ENCODE measurements around the gene MRPL36. TPM values are rescaled to one million over a fixed set of nuclear protein-coding genes. Genes with fewer than 3 reads are reported as not detected.

MRPL36 gene
- total and polyA plus RNA-seq, 9 of the 15 experiments (the other 6 are each of a cell fraction or from before 2014, with no cell fraction given), result 78.3 to 557 (median 124) TPM

- TF ChIP-seq TRIM25 (IDR thresholded peaks at IDR 0.05; ENCODE audit: borderline replicate concordance), result no peak
- TF ChIP-seq PPARD (CRISPR knock-in tag; IDR thresholded peaks at IDR 0.05), result no peak
- TF ChIP-seq ZNF280B (CRISPR knock-in tag; IDR thresholded peaks at IDR 0.05), result no peak
- TF ChIP-seq MCM2 (IDR thresholded peaks at IDR 0.05; ENCODE audit: low read depth), result no peak
- TF ChIP-seq ZNF253 (CRISPR knock-in tag; conservative IDR thresholded peaks at IDR 0.05), result no peak
- no peak for TF ChIP-seq POLR2G (IDR thresholded peaks at IDR 0.05; ENCODE audit: low read depth, low read length)
- TF ChIP-seq MGA (IDR thresholded peaks at IDR 0.05), result no peak
- no peak for TF ChIP-seq SRSF7 (optimal IDR thresholded peaks at IDR 0.05; ENCODE audit: low read depth, low read length)
- no peak for TF ChIP-seq NR2C2 (CRISPR knock-in tag; IDR thresholded peaks at IDR 0.05)
- no peak for TF ChIP-seq NR2C2 (tag; IDR thresholded peaks at IDR 0.05)
- no peak for TF ChIP-seq ZNF764 (CRISPR knock-in tag; IDR thresholded peaks at IDR 0.05; ENCODE audit: low read depth)
Observed at GRCh38 chr5:1806974-1807373, 7.3 kb upstream of the MRPL36 start (continued).

Data from K562 (cell line).